Uterus (tissue), 4 donors: Measurements from ENCODE around the gene CDH12. TPM values are rescaled to one million over a fixed set of nuclear protein-coding genes. Genes with fewer than 3 reads are reported as not detected.
"Not testable (repeated sequence)": the region's sequence is repeated elsewhere in the genome, so short reads cannot be mapped to it uniquely, and the experiment has no call there.

Experiments used
- DNase-seq, 2 donors: peaks; one replicate each; pipeline ENCODE4 v3.0.0-alpha.2; 2019 to 2020
- H3K27ac ChIP-seq, 2 donors: fragments of 200-600 bp; sonication (generic); 1 replicate in 1 of 2; 2 replicates in 1 of 2; pipeline ENCODE4 v1.5.1; 2016 to 2018
- H3K27me3 ChIP-seq, 2 donors: fragments of 200-600 bp; sonication (generic); one replicate each; pipeline ENCODE4 v1.5.1; 2018 to 2019; ENCODE audit warnings: control low read depth in 1 of 2
- H3K36me3 ChIP-seq, 2 donors: fragments of 200-600 bp; sonication (generic); one replicate each; pipeline ENCODE4 v1.5.1; 2019; ENCODE audit warnings: control low read depth in 1 of 2
- H3K4me1 ChIP-seq, 2 donors: fragments of 200-600 bp; sonication (generic); one replicate each; pipeline ENCODE4 v1.5.1; 2018 to 2019; ENCODE audit warnings: control low read depth in 1 of 2
- H3K4me3 ChIP-seq, 2 donors: fragments of 200-600 bp; sonication (generic); 1 replicate in 1 of 2; 2 replicates in 1 of 2; pipeline ENCODE4 v1.5.1; 2018 to 2019; ENCODE audit warnings: mild to moderate bottlenecking in 1 of 2
- H3K9me3 ChIP-seq, 2 donors: fragments of 200-600 bp; sonication (generic); one replicate each; pipeline ENCODE4 v1.5.1; 2019; ENCODE audit warnings: control low read depth in 1 of 2
- POLR2A ChIP-seq, 2 donors: fragments of 450-650 bp; IDR thresholded peaks; one replicate each; pipeline ENCODE4 v1.6.1; 2016; ENCODE audit warnings: antibody characterized with exemption in 2 of 2, mild to moderate bottlenecking in 1 of 2, moderate library complexity in 1 of 2
- intact Hi-C: fragments of 100-400 bp; cut with DNase I; formaldehyde crosslinking; loops from one replicate; pipeline ENCODE4 v1.15.1; 2023; ENCODE audit warnings: low total_unique reads
- total RNA-seq, 4 donors: library from RNA; depleted of rRNA in 3 of 4; stranded (reverse); fragments of >200 nt in 3 of 4; gene quantifications; one replicate each; pipeline versions ENCODE4 v1.1.0 to v1.2.4, GENCODE V29; 2014 to 2023
- TF ChIP-seq, protein P1 (sequence below), 4 experiments: fragments of 200-600 bp in 2 of 4; fragments of 450-650 bp in 2 of 4; sonication (generic) in 2 of 4; IDR thresholded peaks; one replicate each; pipeline ENCODE4 v1.5.1; 2016 to 2019; ENCODE audit warnings: antibody characterized with exemption in 4 of 4, mild to moderate bottlenecking in 2 of 4, moderate library complexity in 1 of 4
- donor health status: DM: yes; HTN: yes; CAD: no.

Gene CDH12
- total RNA-seq, 4 donors from 2014 or later = 0.37 to 2.0 TPM; not detected in 2

- intact Hi-C loops = no loop called here
These were observed 576.1 kb downstream of the CDH12 start for GRCh38 chr5:22277006-22277405.

GRCh38 chr5:22265855-22266254 lies 587.3 kb downstream of the CDH12 start:
- H3K27me3 ChIP-seq, intact Hi-C loops, H3K27ac ChIP-seq, H3K9me3 ChIP-seq, H3K4me1 ChIP-seq, H3K4me3 ChIP-seq, H3K36me3 ChIP-seq, DNase-seq: not testable (repeated sequence)

More at GRCh38 chr5:22277006-22277405, 576.1 kb downstream of the CDH12 start:
- no peaks in the 10 kb centered on the region for H3K9me3 ChIP-seq
- no peak for DNase-seq
- TF ChIP-seq POLR2A (IDR thresholded peaks at IDR 0.05) = no peak
- TF ChIP-seq, protein P1, sequence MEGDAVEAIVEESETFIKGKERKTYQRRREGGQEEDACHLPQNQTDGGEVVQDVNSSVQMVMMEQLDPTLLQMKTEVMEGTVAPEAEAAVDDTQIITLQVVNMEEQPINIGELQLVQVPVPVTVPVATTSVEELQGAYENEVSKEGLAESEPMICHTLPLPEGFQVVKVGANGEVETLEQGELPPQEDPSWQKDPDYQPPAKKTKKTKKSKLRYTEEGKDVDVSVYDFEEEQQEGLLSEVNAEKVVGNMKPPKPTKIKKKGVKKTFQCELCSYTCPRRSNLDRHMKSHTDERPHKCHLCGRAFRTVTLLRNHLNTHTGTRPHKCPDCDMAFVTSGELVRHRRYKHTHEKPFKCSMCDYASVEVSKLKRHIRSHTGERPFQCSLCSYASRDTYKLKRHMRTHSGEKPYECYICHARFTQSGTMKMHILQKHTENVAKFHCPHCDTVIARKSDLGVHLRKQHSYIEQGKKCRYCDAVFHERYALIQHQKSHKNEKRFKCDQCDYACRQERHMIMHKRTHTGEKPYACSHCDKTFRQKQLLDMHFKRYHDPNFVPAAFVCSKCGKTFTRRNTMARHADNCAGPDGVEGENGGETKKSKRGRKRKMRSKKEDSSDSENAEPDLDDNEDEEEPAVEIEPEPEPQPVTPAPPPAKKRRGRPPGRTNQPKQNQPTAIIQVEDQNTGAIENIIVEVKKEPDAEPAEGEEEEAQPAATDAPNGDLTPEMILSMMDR (IDR thresholded peaks at IDR 0.05) = no peak
- H3K4me1 ChIP-seq = no peaks in the 10 kb centered on the region
- H3K27me3 ChIP-seq = no peaks in the 10 kb centered on the region
- H3K36me3 ChIP-seq = no peaks in the 10 kb centered on the region
- H3K27ac ChIP-seq = no peak overlapping the region
- H3K4me3 ChIP-seq = no peak overlapping the region

DNA sequence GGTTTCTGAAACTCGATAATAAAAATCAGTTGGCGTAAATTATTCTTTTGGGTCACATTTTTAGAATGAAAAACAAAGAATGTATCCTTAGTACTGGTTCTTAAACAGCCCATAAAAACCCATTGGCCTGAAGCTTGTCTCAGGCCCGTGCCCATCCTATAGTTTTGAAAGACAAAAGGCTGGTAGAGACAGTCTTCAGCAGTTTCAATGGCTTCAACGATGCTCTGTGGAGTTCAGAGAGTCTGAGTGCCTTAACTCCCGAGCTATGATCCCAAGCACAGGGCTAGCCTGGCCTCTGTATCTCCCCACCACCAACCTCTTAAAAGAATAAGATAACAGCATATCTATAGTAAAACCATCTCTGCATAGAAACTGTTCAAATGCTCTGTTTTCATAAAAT lies 595.0 kb downstream of the CDH12 start:
- no peaks in the 10 kb centered on the region for H3K4me1 ChIP-seq
- no peak for TF ChIP-seq POLR2A (IDR thresholded peaks at IDR 0.05)
- TF ChIP-seq, protein P1 (IDR thresholded peaks at IDR 0.05) = no peak
- DNase-seq = no peak
- no peaks in the 10 kb centered on the region for H3K27me3 ChIP-seq
- no peaks in the 10 kb centered on the region for H3K9me3 ChIP-seq
- no peaks in the 10 kb centered on the region for H3K36me3 ChIP-seq
- intact Hi-C loops = no loop called here
- H3K27ac ChIP-seq = no peak overlapping the region
- H3K4me3 ChIP-seq = no peak overlapping the region

- DNase-seq = no peak
- H3K27me3 ChIP-seq = no peaks in the 10 kb centered on the region
- H3K4me1 ChIP-seq = no peaks in the 10 kb centered on the region
- intact Hi-C loops = no loop called here
- no peak overlapping the region for H3K27ac ChIP-seq
- no peaks in the 10 kb centered on the region for H3K36me3 ChIP-seq
- H3K9me3 ChIP-seq = no peaks in the 10 kb centered on the region
- no peak overlapping the region for H3K4me3 ChIP-seq
- TF ChIP-seq, protein P1 (IDR thresholded peaks at IDR 0.05) = no peak
- no peak for TF ChIP-seq POLR2A (IDR thresholded peaks at IDR 0.05)
These were observed 602.6 kb downstream of the CDH12 start for GRCh38 chr5:22250528-22250927.

GRCh38 chr5:22249209-22249729 lies 603.9 kb downstream of the CDH12 start:
- H3K36me3 ChIP-seq = no peaks in the 10 kb centered on the region
- no peaks in the 10 kb centered on the region for H3K4me1 ChIP-seq
- H3K9me3 ChIP-seq = no peaks in the 10 kb centered on the region
- TF ChIP-seq, protein P1 (IDR thresholded peaks at IDR 0.05) = no peak
- no peak for TF ChIP-seq POLR2A (IDR thresholded peaks at IDR 0.05)
- no peaks in the 10 kb centered on the region for H3K27me3 ChIP-seq
- intact Hi-C loops = no loop called here
- no peak for DNase-seq
- no peak overlapping the region for H3K4me3 ChIP-seq
- H3K27ac ChIP-seq = no peak overlapping the region

- no peaks in the 10 kb centered on the region for H3K9me3 ChIP-seq
- TF ChIP-seq POLR2A (IDR thresholded peaks at IDR 0.05) = no peak
- TF ChIP-seq, protein P1 (IDR thresholded peaks at IDR 0.05) = no peak
These were observed 607.4 kb downstream of the CDH12 start for GRCh38 chr5:22245770-22246169.

More at GRCh38 chr5:22245770-22246169, 607.4 kb downstream of the CDH12 start:
- no peak for DNase-seq
- Histone ChIP-seq H3K27me3 (no peaks in the 10 kb centered on the region), H3K36me3 (no peaks in the 10 kb centered on the region), H3K27ac (no peak overlapping the region), H3K4me1 (no peaks in the 10 kb centered on the region), H3K4me3 (no peak overlapping the region)
- intact Hi-C loops = no loop called here
